ENCODE results near the gene ITSN2.

ITSN2 gene

DNA sequence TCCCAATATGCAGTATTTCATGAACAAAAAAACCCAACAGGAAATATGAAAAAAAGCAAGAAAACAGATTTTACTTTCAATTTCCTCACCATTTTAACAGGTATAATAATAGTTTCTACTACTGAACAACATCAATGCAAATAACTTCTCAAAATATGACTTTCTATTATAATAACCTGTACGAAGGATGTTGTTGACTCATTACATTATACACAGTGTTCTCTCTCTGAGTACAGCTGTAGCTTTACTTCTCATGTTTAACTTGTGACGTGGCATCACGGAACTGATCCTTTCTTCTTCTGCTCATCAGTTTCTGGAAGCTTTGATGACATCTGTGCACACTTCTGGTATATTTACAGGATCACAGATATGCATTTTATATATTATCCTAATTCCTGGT is 145.5 kb downstream of the ITSN2 start:
- H3K27ac ChIP-seq (ENCODE audit: low read depth, low read length, severe bottlenecking) = no peak overlapping the region
- peaks cover 5% of the 10 kb centered on the region for H3K4me1 ChIP-seq (ENCODE audit: control insufficient read depth, insufficient read depth, low read length, poor library complexity, severe bottlenecking)
- no peak overlapping the region for H3K4me3 ChIP-seq (ENCODE audit: extremely low read depth, insufficient read depth, low read length, poor library complexity, severe bottlenecking)
- no peaks in the 10 kb centered on the region for H3K36me3 ChIP-seq (ENCODE audit: control insufficient read depth, insufficient read depth, low read length)
- 90 to 100% methylated on average over 2 to 3 of the region's 3 CpGs for WGBS, 2 experiments (ENCODE audit: insufficient coverage in 2 of 2)
- H3K9me3 ChIP-seq (ENCODE audit: control insufficient read depth, low read length) = no peaks in the 10 kb centered on the region

DNA sequence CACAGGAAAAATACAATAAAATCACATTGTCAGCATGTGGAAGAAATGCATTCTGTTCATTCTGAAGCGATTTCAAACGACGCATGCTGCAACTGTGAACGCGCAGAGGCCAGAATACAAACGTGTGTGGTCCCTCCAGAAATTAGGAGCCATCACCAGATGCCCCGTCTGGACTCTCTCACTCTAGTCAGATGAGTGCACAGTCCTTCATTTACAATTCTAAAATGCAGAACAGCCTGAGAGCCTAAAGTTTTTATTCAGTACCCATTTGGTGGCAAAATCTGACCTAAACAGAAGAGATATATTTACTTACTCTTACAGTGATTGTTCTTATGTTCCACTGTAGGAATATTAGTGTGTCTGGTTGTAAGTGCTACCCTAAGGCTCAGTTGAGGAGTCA is 148.9 kb downstream of the ITSN2 start:
- 72 to 83% methylated on average over 7 of the region's 7 CpGs for WGBS, 2 experiments (ENCODE audit: insufficient coverage in 2 of 2)
- H3K36me3 ChIP-seq (ENCODE audit: control insufficient read depth, insufficient read depth, low read length) = no peaks in the 10 kb centered on the region
- H3K9me3 ChIP-seq (ENCODE audit: control insufficient read depth, low read length) = no peaks in the 10 kb centered on the region
- H3K4me1 ChIP-seq (ENCODE audit: control insufficient read depth, insufficient read depth, low read length, poor library complexity, severe bottlenecking) = no peaks in the 10 kb centered on the region
- no peak overlapping the region for H3K4me3 ChIP-seq (ENCODE audit: extremely low read depth, insufficient read depth, low read length, poor library complexity, severe bottlenecking)
- no peak overlapping the region for H3K27ac ChIP-seq (ENCODE audit: low read depth, low read length, severe bottlenecking)

DNA sequence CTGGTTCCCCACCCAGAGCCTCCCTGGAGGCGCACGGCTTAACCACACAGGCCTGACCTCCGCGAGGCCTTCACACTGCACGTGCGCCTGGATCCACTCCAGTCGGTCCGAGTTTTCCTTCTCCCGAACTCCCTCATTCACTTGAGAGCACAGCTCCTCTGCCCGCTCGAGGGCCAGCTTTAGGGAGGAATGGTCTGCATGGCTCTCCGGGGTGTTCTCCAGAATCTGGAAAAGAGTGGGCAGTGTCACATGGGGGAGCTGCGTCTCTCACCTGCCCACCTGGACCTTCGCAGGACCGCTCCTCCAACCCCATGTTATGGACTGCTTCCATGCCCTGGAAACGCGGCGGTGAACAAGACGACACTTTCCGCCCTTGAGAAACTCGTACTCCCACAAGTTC is 149.6 kb downstream of the ITSN2 start:
- Histone ChIP-seq H3K4me3 (ENCODE audit: extremely low read depth, insufficient read depth, low read length, poor library complexity, severe bottlenecking) (no peak overlapping the region), H3K27ac (ENCODE audit: low read depth, low read length, severe bottlenecking) (no peak overlapping the region), H3K4me1 (ENCODE audit: control insufficient read depth, insufficient read depth, low read length, poor library complexity, severe bottlenecking) (no peaks in the 10 kb centered on the region), H3K9me3 (ENCODE audit: control insufficient read depth, low read length) (no peaks in the 10 kb centered on the region), H3K36me3 (ENCODE audit: control insufficient read depth, insufficient read depth, low read length) (no peaks in the 10 kb centered on the region)
- 93 to 95% methylated on average over 15 to 17 of the region's 21 CpGs for WGBS, 2 experiments (ENCODE audit: insufficient coverage in 2 of 2)

DNA sequence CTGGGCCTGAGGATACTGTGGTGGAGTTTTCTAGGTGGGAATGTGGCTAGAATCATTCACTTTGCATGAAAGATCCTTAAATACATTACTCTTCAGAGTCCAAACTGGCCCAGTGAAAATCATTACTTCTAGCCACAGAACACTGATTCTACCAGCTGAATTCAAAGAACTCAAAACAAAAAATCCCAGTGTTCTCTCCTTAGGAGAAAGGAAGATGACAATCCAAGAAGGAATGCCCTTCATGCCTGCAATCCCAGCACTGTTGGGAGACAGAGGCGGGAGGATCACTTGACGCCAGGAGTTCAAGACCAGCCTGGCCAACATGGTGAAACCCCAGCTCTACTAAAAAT is 150.3 kb downstream of the ITSN2 start:
- Histone ChIP-seq H3K4me1 (ENCODE audit: control insufficient read depth, insufficient read depth, low read length, poor library complexity, severe bottlenecking) (no peaks in the 10 kb centered on the region), H3K9me3 (ENCODE audit: control insufficient read depth, low read length) (no peaks in the 10 kb centered on the region), H3K36me3 (ENCODE audit: control insufficient read depth, insufficient read depth, low read length) (no peaks in the 10 kb centered on the region), H3K4me3 (ENCODE audit: extremely low read depth, insufficient read depth, low read length, poor library complexity, severe bottlenecking) (no peak overlapping the region), H3K27ac (ENCODE audit: low read depth, low read length, severe bottlenecking) (no peak overlapping the region)
- WGBS, 2 experiments (ENCODE audit: insufficient coverage in 2 of 2) = 92 to 100% methylated on average over 1 to 2 of the region's 2 CpGs

DNA sequence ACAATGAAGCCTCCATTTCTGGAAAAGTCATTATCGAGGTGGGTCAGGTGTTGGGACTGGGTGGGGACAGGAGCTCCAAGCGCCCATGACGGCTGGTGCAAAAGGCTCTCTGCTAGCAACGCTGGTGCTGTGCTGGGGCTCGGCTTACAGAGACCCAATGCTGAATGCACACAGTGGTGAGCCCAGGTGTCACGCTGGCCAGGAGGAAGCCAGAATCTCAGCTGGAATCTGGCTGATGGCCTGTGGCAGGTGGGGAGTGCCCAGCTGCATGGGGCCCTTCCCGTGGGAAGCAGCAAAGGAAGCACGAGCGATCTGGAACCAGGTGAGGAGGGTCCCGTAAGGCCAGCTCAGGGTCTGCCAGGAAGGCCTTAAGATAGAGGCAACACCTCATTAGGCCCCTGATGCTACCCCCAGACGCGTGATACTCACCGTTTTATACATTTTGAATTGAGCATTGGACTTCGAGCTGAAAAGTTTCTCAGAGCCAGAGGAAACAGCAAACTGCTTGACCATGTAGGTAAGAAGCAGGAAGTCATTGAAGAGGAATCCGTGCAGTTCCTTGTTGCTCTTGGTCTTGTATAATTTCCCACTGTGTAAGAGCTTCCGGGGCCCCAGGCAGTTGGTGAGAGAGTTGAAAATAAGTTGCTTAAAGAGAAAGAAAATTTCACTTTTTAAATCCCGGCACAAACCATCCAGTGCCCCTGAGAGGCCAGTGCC is 150.8 kb downstream of the ITSN2 start:
- Histone ChIP-seq H3K9me3 (ENCODE audit: control insufficient read depth, low read length) (no peaks in the 10 kb centered on the region), H3K27ac (ENCODE audit: low read depth, low read length, severe bottlenecking) (no peak overlapping the region), H3K4me3 (ENCODE audit: extremely low read depth, insufficient read depth, low read length, poor library complexity, severe bottlenecking) (no peak overlapping the region), H3K36me3 (ENCODE audit: control insufficient read depth, insufficient read depth, low read length) (no peaks in the 10 kb centered on the region), H3K4me1 (ENCODE audit: control insufficient read depth, insufficient read depth, low read length, poor library complexity, severe bottlenecking) (no peaks in the 10 kb centered on the region)
- 91 to 93% methylated on average over 15 of the region's 17 CpGs for WGBS, 2 experiments (ENCODE audit: insufficient coverage in 2 of 2)

DNA sequence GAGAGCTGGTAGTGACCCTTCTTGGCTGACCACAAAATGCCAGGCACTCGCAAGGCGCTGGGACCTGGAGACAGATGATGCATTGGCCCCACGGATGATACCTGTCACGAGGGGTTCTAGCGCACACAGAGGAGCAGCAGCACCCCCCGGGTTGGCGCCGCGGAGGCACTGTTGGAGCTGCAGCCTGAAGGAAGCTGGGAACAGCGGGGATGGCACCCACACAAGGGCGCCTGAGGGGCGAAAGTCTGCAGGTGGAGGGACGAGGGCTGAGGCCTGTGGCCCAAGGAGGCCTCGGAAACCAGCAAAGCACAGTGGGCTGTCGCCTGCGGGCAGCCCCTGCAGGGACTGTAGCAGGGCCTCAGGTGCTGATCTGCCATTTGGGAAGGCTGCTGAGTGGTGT is 151.8 kb downstream of the ITSN2 start:
- Histone ChIP-seq H3K4me1 (ENCODE audit: control insufficient read depth, insufficient read depth, low read length, poor library complexity, severe bottlenecking) (no peaks in the 10 kb centered on the region), H3K27ac (ENCODE audit: low read depth, low read length, severe bottlenecking) (no peak overlapping the region), H3K4me3 (ENCODE audit: extremely low read depth, insufficient read depth, low read length, poor library complexity, severe bottlenecking) (no peak overlapping the region), H3K9me3 (ENCODE audit: control insufficient read depth, low read length) (no peaks in the 10 kb centered on the region), H3K36me3 (ENCODE audit: control insufficient read depth, insufficient read depth, low read length) (peaks cover 4% of the 10 kb centered on the region)
- WGBS, 2 experiments (ENCODE audit: insufficient coverage in 2 of 2) = 96 to 97% methylated on average over 14 to 16 of the region's 16 CpGs

DNA sequence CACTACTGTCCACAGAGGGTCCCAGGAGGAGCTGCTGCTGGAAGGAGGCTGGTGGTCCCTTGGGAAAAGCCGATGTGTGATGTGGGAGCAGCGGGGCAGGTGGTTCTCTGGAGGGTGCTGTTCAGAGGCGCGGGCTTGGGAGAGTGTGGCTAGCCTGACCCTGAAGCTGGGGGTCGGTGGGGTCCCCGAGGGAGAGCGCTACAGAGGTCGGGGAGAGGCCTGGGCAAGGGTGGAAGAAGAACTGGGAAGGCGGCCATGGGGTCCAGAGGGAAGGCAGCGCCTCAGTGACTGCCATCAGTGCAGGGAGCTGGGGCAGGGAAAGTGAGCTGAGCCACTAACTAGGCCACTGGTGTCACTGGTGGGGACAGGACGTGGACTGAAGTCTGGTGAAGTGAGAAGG is 153.0 kb downstream of the ITSN2 start:
- no peaks in the 10 kb centered on the region for H3K9me3 ChIP-seq (ENCODE audit: control insufficient read depth, low read length)
- no peaks in the 10 kb centered on the region for H3K4me1 ChIP-seq (ENCODE audit: control insufficient read depth, insufficient read depth, low read length, poor library complexity, severe bottlenecking)
- H3K4me3 ChIP-seq (ENCODE audit: extremely low read depth, insufficient read depth, low read length, poor library complexity, severe bottlenecking) = no peak overlapping the region
- H3K36me3 ChIP-seq (ENCODE audit: control insufficient read depth, insufficient read depth, low read length) = peaks cover 4% of the 10 kb centered on the region
- no peak overlapping the region for H3K27ac ChIP-seq (ENCODE audit: low read depth, low read length, severe bottlenecking)
- WGBS, 2 experiments (ENCODE audit: insufficient coverage in 2 of 2) = 89 to 95% methylated on average over 8 to 11 of the region's 11 CpGs

DNA sequence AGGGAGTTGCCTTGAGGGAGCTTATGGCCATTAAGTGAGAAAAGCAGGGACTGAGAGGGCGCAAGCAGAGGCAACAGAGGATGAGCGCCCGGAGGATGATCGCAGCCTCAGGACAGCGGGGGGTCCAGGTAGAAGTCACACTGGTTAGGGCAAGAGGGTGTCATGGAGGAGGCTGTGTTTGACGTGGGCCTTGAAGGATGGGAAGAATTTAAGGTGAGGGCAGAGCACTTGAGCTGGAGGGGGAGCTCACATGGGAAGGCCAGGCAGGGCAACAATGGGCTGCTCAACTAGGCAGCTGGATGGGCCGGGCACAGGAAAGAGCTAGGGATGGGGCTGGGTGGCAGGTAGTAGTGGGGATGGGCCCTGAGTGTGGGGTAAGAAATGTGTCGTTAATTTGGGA is 153.6 kb downstream of the ITSN2 start:
- no peaks in the 10 kb centered on the region for H3K4me1 ChIP-seq (ENCODE audit: control insufficient read depth, insufficient read depth, low read length, poor library complexity, severe bottlenecking)
- H3K27ac ChIP-seq (ENCODE audit: low read depth, low read length, severe bottlenecking) = no peak overlapping the region
- H3K9me3 ChIP-seq (ENCODE audit: control insufficient read depth, low read length) = no peaks in the 10 kb centered on the region
- no peak overlapping the region for H3K4me3 ChIP-seq (ENCODE audit: extremely low read depth, insufficient read depth, low read length, poor library complexity, severe bottlenecking)
- 77 to 82% methylated on average over 5 to 8 of the region's 8 CpGs for WGBS, 2 experiments (ENCODE audit: insufficient coverage in 2 of 2)
- peaks cover 4% of the 10 kb centered on the region for H3K36me3 ChIP-seq (ENCODE audit: control insufficient read depth, insufficient read depth, low read length)

DNA sequence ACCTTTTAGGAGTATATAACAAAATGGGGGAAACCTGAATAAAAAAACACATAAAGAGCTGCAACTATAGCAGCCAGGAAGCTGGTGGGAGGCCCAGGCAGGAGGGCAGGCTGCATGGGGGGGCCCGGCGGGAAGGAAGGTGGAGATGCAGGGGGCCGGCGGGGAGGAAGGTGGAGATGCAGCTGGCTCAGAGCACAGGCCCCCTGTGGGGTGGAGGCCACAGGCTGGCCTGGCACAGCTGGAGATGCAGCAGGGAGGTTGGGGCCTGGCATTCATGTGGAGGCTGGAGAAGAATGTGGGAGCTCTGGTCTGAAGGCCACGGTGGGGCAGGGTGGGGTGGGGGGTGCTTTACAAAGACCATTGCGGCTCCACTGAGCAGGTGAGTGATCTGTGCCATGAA is 154.1 kb downstream of the ITSN2 start:
- peaks cover 4% of the 10 kb centered on the region for H3K36me3 ChIP-seq (ENCODE audit: control insufficient read depth, insufficient read depth, low read length)
- WGBS, 2 experiments (ENCODE audit: insufficient coverage in 2 of 2) = 89 to 93% methylated on average over 6 of the region's 6 CpGs
- H3K4me1 ChIP-seq (ENCODE audit: control insufficient read depth, insufficient read depth, low read length, poor library complexity, severe bottlenecking) = no peaks in the 10 kb centered on the region
- H3K4me3 ChIP-seq (ENCODE audit: extremely low read depth, insufficient read depth, low read length, poor library complexity, severe bottlenecking) = no peak overlapping the region
- H3K9me3 ChIP-seq (ENCODE audit: control insufficient read depth, low read length) = no peaks in the 10 kb centered on the region
- H3K27ac ChIP-seq (ENCODE audit: low read depth, low read length, severe bottlenecking) = no peak overlapping the region

DNA sequence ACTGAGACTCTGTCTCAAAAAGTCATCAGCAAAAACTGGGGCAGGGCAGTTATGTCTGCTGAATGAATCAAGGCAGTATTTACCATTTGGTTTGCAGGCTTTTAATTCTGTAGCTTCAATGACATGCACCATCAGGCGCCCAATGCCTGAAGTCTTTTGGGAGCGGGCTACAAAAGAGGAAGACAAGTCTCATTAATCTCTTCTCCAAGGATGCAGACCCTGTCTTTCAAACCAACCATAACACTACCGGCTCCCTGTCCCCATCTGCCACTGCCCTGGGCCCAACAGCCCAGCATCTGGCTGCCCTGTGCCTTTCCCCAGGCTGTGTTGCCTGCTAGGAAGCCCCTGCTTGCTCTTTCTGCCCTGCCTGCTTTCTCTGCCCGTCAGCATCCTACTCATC is 155.2 kb downstream of the ITSN2 start:
- Histone ChIP-seq H3K36me3 (ENCODE audit: control insufficient read depth, insufficient read depth, low read length) (peaks cover 4% of the 10 kb centered on the region), H3K9me3 (ENCODE audit: control insufficient read depth, low read length) (no peaks in the 10 kb centered on the region), H3K4me1 (ENCODE audit: control insufficient read depth, insufficient read depth, low read length, poor library complexity, severe bottlenecking) (no peaks in the 10 kb centered on the region), H3K27ac (ENCODE audit: low read depth, low read length, severe bottlenecking) (no peak overlapping the region), H3K4me3 (ENCODE audit: extremely low read depth, insufficient read depth, low read length, poor library complexity, severe bottlenecking) (no peak overlapping the region)
- 92 to 100% methylated on average over 4 of the region's 4 CpGs for WGBS, 2 experiments (ENCODE audit: insufficient coverage in 2 of 2)

DNA sequence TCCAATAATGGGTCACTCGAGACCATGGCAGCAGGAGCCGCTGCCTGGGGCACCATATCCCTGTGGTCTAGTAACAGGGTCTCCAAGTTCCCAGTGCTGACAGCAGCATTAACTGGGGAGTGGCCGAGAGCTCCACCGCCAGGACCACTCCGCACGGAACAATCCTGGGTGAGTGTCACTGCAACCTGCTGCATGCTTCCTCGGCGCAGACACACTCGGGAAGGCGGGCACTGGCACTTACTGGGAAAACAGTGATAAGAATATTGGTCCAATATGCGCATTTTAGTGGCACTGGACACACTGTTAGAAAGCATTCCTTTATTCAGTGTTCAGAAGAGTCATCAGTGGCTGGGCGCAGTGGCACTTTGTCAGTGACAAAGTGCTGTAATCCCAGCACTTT is 155.8 kb downstream of the ITSN2 start:
- Histone ChIP-seq H3K4me3 (ENCODE audit: extremely low read depth, insufficient read depth, low read length, poor library complexity, severe bottlenecking) (no peak overlapping the region), H3K4me1 (ENCODE audit: control insufficient read depth, insufficient read depth, low read length, poor library complexity, severe bottlenecking) (no peaks in the 10 kb centered on the region), H3K9me3 (ENCODE audit: control insufficient read depth, low read length) (no peaks in the 10 kb centered on the region), H3K36me3 (ENCODE audit: control insufficient read depth, insufficient read depth, low read length) (peaks cover 4% of the 10 kb centered on the region), H3K27ac (ENCODE audit: low read depth, low read length, severe bottlenecking) (no peak overlapping the region)
- WGBS, 2 experiments (ENCODE audit: insufficient coverage in 2 of 2) = 92 to 98% methylated on average over 12 of the region's 12 CpGs

All from mesodermal cell (in vitro differentiated cells).